Liver (tissue), 9 donors: ENCODE measurements around the gene YIPF6. TPM values are rescaled to one million over a fixed set of nuclear protein-coding genes. Genes with fewer than 3 reads are reported as not detected.
"Not testable (repeated sequence)": the region's sequence is repeated elsewhere in the genome, so short reads cannot be mapped to it uniquely, and the experiment has no call there.

Experiments used
- DNase-seq: peaks from one replicate; pipeline ENCODE4 v3.0.0-alpha.2; 2017; ENCODE audit warnings: low spot score
- H3K27ac ChIP-seq, 2 donors: one replicate each; pipeline ENCODE4 v1.7.0; 2013; ENCODE audit warnings: inconsistent platforms in 2 of 2, low read length in 2 of 2, control low read depth in 1 of 2, low read depth in 1 of 2, mild to moderate bottlenecking in 1 of 2
- H3K27me3 ChIP-seq, 4 donors: one replicate each; pipeline versions ENCODE4 v1.6.1 to v1.7.0; 2013; ENCODE audit warnings: low read length in 3 of 4, inconsistent platforms in 1 of 4, mild to moderate bottlenecking in 1 of 4, moderate library complexity in 1 of 4; ENCODE audit not compliant: control insufficient read depth in 4 of 4, insufficient read depth in 4 of 4
- H3K36me3 ChIP-seq, 4 donors: one replicate each; pipeline versions ENCODE4 v1.6.1 to v1.7.0; 2013; ENCODE audit warnings: low read length in 3 of 4, mild to moderate bottlenecking in 3 of 4, low read depth in 1 of 4, moderate library complexity in 1 of 4; ENCODE audit not compliant: control insufficient read depth in 4 of 4, insufficient read depth in 3 of 4
- H3K4me1 ChIP-seq, 4 donors: one replicate each; pipeline versions ENCODE4 v1.6.1 to v1.7.0; 2013; ENCODE audit warnings: low read length in 3 of 4, mild to moderate bottlenecking in 3 of 4, moderate library complexity in 1 of 4; ENCODE audit not compliant: control insufficient read depth in 4 of 4, insufficient read depth in 4 of 4
- H3K4me3 ChIP-seq, 3 donors: one replicate each; pipeline versions ENCODE4 v1.6.1 to v1.7.0; 2013; ENCODE audit warnings: low read length in 3 of 3, control low read depth in 1 of 3, low read depth in 1 of 3, mild to moderate bottlenecking in 1 of 3
- H3K9ac ChIP-seq, 2 donors: one replicate each; pipeline ENCODE4 v1.7.0; 2013; ENCODE audit warnings: low read length in 2 of 2, mild to moderate bottlenecking in 2 of 2, moderate library complexity in 2 of 2, control low read depth in 1 of 2, low read depth in 1 of 2
- H3K9me3 ChIP-seq, 4 donors: one replicate each; pipeline versions ENCODE4 v1.6.1 to v1.7.0; 2013; ENCODE audit warnings: low read length in 3 of 4; ENCODE audit not compliant: control insufficient read depth in 4 of 4
- CTCF ChIP-seq: fragments of 150-350 bp; IDR thresholded peaks from 2 replicates; pipeline ENCODE4 v1.5.1; 2017; ENCODE audit warnings: improper control_type of control experiment, low read depth, low read length; ENCODE audit not compliant: missing input control
- EGR1 ChIP-seq, 2 donors: IDR thresholded peaks; 2 replicates each; pipeline ENCODE4 v1.6.1; 2016 to 2018; ENCODE audit warnings: antibody characterized with exemption in 2 of 2, low read depth in 2 of 2
- FOXA1 ChIP-seq: IDR thresholded peaks from 2 replicates; pipeline ENCODE4 v1.6.1; 2016; ENCODE audit warnings: antibody characterized with exemption
- FOXA2 ChIP-seq: IDR thresholded peaks from 2 replicates; pipeline ENCODE4 v1.6.1; 2016; ENCODE audit warnings: antibody characterized with exemption
- GABPA ChIP-seq, 2 donors: IDR thresholded peaks in 1 of 2; conservative IDR thresholded peaks in 1 of 2; 2 replicates each; pipeline ENCODE4 v1.6.1; 2016; ENCODE audit warnings: antibody characterized with exemption in 2 of 2, mild to moderate bottlenecking in 1 of 2, moderate library complexity in 1 of 2
- HNF4A ChIP-seq, 2 donors: conservative IDR thresholded peaks; 2 replicates each; pipeline ENCODE4 v1.6.1; 2016; ENCODE audit warnings: antibody characterized with exemption in 2 of 2, mild to moderate bottlenecking in 2 of 2
- HNF4G ChIP-seq: IDR thresholded peaks from 2 replicates; pipeline ENCODE4 v1.6.1; 2016; ENCODE audit warnings: antibody characterized with exemption
- JUND ChIP-seq, 2 donors: IDR thresholded peaks; 2 replicates each; pipeline ENCODE4 v1.6.1; 2016; ENCODE audit warnings: antibody characterized with exemption in 2 of 2
- NR2F2 ChIP-seq: IDR thresholded peaks from 2 replicates; pipeline ENCODE4 v1.6.1; 2016; ENCODE audit warnings: antibody characterized with exemption
- RAD21 ChIP-seq, 2 donors: IDR thresholded peaks; 2 replicates each; pipeline ENCODE4 v1.6.1; 2016; ENCODE audit warnings: antibody characterized with exemption in 2 of 2, mild to moderate bottlenecking in 2 of 2
- RXRA ChIP-seq, 2 donors: IDR thresholded peaks; 2 replicates each; pipeline ENCODE4 v1.6.1; 2017 to 2018; ENCODE audit warnings: antibody characterized with exemption in 2 of 2, mild to moderate bottlenecking in 1 of 2
- SP1 ChIP-seq: IDR thresholded peaks from 2 replicates; pipeline ENCODE4 v1.6.1; 2018; ENCODE audit warnings: antibody characterized with exemption, mild to moderate bottlenecking
- TAF1 ChIP-seq: conservative IDR thresholded peaks from 2 replicates; pipeline ENCODE4 v1.6.1; 2016; ENCODE audit warnings: antibody characterized with exemption, mild to moderate bottlenecking
- YY1 ChIP-seq: IDR thresholded peaks from 2 replicates; pipeline ENCODE4 v1.6.1; 2016; ENCODE audit warnings: antibody characterized with exemption, mild to moderate bottlenecking
- WGBS: extraction: QIAGEN DNeasy Blood & Tissue Kit; methylation state at CpG from one replicate; pipeline ENCODE4 v1.1.7; 2013; 5-methylcytosine and 5-hydroxymethylcytosine counted together
- polyA plus RNA-seq, 2 donors: library from polyadenylated mRNA; stranded (reverse) in 1 of 2; unstranded in 1 of 2; fragments of 200-250 nt in 1 of 2; fragments of >200 nt in 1 of 2; fragmentation: Nextera tagmentation in 1 of 2; extraction: Ambion mirVana in 1 of 2; gene quantifications; one replicate each; pipeline versions ENCODE4 v1.2.1 to v1.2.3, GENCODE V29; 2013 to 2015
- total RNA-seq, 2 donors: library from RNA; depleted of rRNA; stranded (reverse); fragments of >200 nt; gene quantifications; one replicate each; pipeline ENCODE4 v1.2.3, GENCODE V29; 2014
- TF ChIP-seq, protein P1 (sequence below): IDR thresholded peaks from 2 replicates; pipeline ENCODE4 v1.6.1; 2016; ENCODE audit warnings: antibody characterized with exemption
- TF ChIP-seq, protein P2 (sequence below): IDR thresholded peaks from 2 replicates; pipeline ENCODE4 v1.6.1; 2016; ENCODE audit warnings: antibody characterized with exemption
- TF ChIP-seq, protein P3 (sequence below): IDR thresholded peaks from 2 replicates; pipeline ENCODE4 v1.6.1; 2016; ENCODE audit warnings: antibody characterized with exemption, mild to moderate bottlenecking
- TF ChIP-seq, protein P4 (sequence below): IDR thresholded peaks from 2 replicates; pipeline ENCODE4 v1.6.1; 2016; ENCODE audit warnings: antibody characterized with exemption
- donor health status: healthy.
- donor health status: healthy.
- donor health status: healthy.
- donor health status: healthy.
- donor health status: healthy.

YIPF6 gene
- total and polyA plus RNA-seq, 4 donors, result 11.9 to 36.3 (median 28.4) TPM

DNA sequence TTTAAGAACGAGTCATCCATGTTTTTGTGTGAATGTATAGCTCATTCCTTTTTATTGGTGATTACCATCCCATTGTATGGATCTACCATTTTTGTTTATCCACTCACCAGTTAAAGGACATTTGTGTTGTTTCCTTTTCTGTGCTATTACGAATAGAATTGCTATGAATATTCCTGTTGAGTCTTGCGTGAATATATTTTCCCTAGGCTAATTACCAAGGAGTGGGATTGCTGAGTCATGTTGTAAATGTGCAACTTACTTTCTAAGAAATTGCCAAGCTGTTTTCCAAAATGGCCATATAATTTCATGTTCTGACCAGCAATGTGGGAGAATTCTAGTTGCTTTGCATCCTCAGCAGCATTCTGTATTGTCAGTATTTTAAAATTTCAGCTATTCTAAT lies 51.3 kb downstream of the YIPF6 start:
- Histone ChIP-seq H3K27ac (no peak overlapping the region), H3K27me3 (no peaks in the 10 kb centered on the region), H3K36me3 (no peaks in the 10 kb centered on the region), H3K4me1 (no peaks in the 10 kb centered on the region), H3K9ac (no peak overlapping the region), H3K4me3 (no peak overlapping the region), H3K9me3 (no peaks in the 10 kb centered on the region)
- WGBS, result 95% methylated on average over 3 of the region's 3 CpGs
- TF ChIP-seq FOXA1 (no peak), RAD21 (IDR thresholded peaks at IDR 0.05) (no peak), HNF4A (conservative IDR thresholded peaks at IDR 0.05) (no peak), TAF1 (no peak), YY1 (no peak), JUND (IDR thresholded peaks at IDR 0.05) (no peak), CTCF (no peak), RXRA (IDR thresholded peaks at IDR 0.05) (no peak), SP1 (no peak), NR2F2 (no peak), GABPA (IDR thresholded peaks at IDR 0.05 in 1 of 2, conservative IDR thresholded peaks at IDR 0.05 in 1 of 2) (no peak), EGR1 (IDR thresholded peaks at IDR 0.05; ENCODE audit: low read depth in 2 of 2) (no peak), FOXA2 (no peak), HNF4G (no peak)
- TF ChIP-seq, protein P1, sequence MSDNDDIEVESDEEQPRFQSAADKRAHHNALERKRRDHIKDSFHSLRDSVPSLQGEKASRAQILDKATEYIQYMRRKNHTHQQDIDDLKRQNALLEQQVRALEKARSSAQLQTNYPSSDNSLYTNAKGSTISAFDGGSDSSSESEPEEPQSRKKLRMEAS, result no peak
- TF ChIP-seq, protein P2, sequence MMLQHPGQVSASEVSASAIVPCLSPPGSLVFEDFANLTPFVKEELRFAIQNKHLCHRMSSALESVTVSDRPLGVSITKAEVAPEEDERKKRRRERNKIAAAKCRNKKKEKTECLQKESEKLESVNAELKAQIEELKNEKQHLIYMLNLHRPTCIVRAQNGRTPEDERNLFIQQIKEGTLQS, result no peak
- TF ChIP-seq, protein P3, sequence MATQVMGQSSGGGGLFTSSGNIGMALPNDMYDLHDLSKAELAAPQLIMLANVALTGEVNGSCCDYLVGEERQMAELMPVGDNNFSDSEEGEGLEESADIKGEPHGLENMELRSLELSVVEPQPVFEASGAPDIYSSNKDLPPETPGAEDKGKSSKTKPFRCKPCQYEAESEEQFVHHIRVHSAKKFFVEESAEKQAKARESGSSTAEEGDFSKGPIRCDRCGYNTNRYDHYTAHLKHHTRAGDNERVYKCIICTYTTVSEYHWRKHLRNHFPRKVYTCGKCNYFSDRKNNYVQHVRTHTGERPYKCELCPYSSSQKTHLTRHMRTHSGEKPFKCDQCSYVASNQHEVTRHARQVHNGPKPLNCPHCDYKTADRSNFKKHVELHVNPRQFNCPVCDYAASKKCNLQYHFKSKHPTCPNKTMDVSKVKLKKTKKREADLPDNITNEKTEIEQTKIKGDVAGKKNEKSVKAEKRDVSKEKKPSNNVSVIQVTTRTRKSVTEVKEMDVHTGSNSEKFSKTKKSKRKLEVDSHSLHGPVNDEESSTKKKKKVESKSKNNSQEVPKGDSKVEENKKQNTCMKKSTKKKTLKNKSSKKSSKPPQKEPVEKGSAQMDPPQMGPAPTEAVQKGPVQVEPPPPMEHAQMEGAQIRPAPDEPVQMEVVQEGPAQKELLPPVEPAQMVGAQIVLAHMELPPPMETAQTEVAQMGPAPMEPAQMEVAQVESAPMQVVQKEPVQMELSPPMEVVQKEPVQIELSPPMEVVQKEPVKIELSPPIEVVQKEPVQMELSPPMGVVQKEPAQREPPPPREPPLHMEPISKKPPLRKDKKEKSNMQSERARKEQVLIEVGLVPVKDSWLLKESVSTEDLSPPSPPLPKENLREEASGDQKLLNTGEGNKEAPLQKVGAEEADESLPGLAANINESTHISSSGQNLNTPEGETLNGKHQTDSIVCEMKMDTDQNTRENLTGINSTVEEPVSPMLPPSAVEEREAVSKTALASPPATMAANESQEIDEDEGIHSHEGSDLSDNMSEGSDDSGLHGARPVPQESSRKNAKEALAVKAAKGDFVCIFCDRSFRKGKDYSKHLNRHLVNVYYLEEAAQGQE, result no peak
- TF ChIP-seq, protein P4, sequence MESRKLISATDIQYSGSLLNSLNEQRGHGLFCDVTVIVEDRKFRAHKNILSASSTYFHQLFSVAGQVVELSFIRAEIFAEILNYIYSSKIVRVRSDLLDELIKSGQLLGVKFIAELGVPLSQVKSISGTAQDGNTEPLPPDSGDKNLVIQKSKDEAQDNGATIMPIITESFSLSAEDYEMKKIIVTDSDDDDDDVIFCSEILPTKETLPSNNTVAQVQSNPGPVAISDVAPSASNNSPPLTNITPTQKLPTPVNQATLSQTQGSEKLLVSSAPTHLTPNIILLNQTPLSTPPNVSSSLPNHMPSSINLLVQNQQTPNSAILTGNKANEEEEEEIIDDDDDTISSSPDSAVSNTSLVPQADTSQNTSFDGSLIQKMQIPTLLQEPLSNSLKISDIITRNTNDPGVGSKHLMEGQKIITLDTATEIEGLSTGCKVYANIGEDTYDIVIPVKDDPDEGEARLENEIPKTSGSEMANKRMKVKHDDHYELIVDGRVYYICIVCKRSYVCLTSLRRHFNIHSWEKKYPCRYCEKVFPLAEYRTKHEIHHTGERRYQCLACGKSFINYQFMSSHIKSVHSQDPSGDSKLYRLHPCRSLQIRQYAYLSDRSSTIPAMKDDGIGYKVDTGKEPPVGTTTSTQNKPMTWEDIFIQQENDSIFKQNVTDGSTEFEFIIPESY, result no peak
- no peak for DNase-seq

GRCh38 chrX:68556036-68556435 lies 57.2 kb downstream of the YIPF6 start:
- Histone ChIP-seq H3K27ac (no peak overlapping the region), H3K4me1 (no peaks in the 10 kb centered on the region), H3K27me3 (no peaks in the 10 kb centered on the region), H3K36me3 (no peaks in the 10 kb centered on the region), H3K9me3 (no peaks in the 10 kb centered on the region), H3K4me3 (no peak overlapping the region), H3K9ac (no peak overlapping the region)
- DNase-seq, result no peak
- TF ChIP-seq HNF4G (no peak), RAD21 (IDR thresholded peaks at IDR 0.05) (no peak)
- WGBS, result 90% methylated on average over 4 of the region's 4 CpGs

DNA sequence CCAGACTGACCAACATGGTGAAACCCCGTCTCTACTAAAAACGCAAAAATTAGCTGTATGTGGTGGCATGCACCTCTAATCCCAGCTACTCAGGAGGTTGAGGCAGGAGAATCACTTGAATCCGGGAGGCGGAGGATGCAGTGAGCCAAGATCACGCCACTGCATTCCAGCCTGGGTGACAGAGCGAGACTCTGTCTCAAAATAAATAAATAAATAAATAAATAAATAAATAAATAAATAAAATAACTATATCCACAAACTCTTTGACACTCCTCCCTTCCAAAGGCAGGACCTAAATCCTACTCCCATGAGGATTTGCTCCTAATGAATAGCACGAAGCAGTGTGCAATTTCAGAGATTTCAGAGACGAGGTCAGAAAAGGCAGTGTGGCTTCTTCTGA lies 58.3 kb downstream of the YIPF6 start:
- not testable (repeated sequence) for H3K9me3 ChIP-seq, H3K4me3 ChIP-seq, H3K27ac ChIP-seq, DNase-seq, H3K27me3 ChIP-seq, H3K9ac ChIP-seq, H3K4me1 ChIP-seq, H3K36me3 ChIP-seq
- WGBS, result 96% methylated on average over 8 of the region's 8 CpGs

- 94% methylated on average over 4 of the region's 4 CpGs for WGBS
- not testable (repeated sequence) for H3K9ac ChIP-seq
These were observed 61.1 kb downstream of the YIPF6 start for GRCh38 chrX:68559905-68560304.

More at GRCh38 chrX:68559905-68560304, 61.1 kb downstream of the YIPF6 start:
- not testable (repeated sequence) for H3K36me3 ChIP-seq, H3K27me3 ChIP-seq, H3K4me3 ChIP-seq, H3K9me3 ChIP-seq, H3K4me1 ChIP-seq, H3K27ac ChIP-seq, DNase-seq
